SKM-1 (cell line): ENCODE data around the gene ANP32A.

Experiments
- DNase-seq: peaks from one replicate; lab custom pipeline; 2025; ENCODE audit not compliant: unreplicated experiment; lab: John Stamatoyannopoulos, UW

The ANP32A gene

GRCh38 chr15:68800875-68801274 is 19.8 kb downstream of the ANP32A start:
- no peak for DNase-seq

- DNase-seq = no peak
Measured at GRCh38 chr15:68798346-68799094, 22.2 kb downstream of the ANP32A start.

GRCh38 chr15:68797599-68798345 is 22.9 kb downstream of the ANP32A start:
- DNase-seq = no peak

GRCh38 chr15:68797191-68797590 is 23.5 kb downstream of the ANP32A start:
- DNase-seq = no peak

GRCh38 chr15:68796576-68796975 is 24.1 kb downstream of the ANP32A start:
- no peak for DNase-seq

- DNase-seq = no peak
Measured at GRCh38 chr15:68795298-68795848, 25.3 kb downstream of the ANP32A start.

- DNase-seq = no peak
Measured at GRCh38 chr15:68794863-68795262, 25.8 kb downstream of the ANP32A start.

GRCh38 chr15:68794307-68794706 is 26.4 kb downstream of the ANP32A start:
- no peak for DNase-seq

GRCh38 chr15:68793776-68794175 is 26.9 kb downstream of the ANP32A start:
- no peak for DNase-seq

- DNase-seq = no peak
Measured at GRCh38 chr15:68792901-68793766, 27.6 kb downstream of the ANP32A start.

- peak; percentile 11 for DNase-seq
Measured at GRCh38 chr15:68791431-68792283, 29.0 kb downstream of the ANP32A start.

GRCh38 chr15:68790910-68791309 is 29.8 kb downstream of the ANP32A start:
- no peak for DNase-seq

- no peak for DNase-seq
Measured at GRCh38 chr15:68790242-68790575, 30.5 kb downstream of the ANP32A start.

GRCh38 chr15:68789534-68790241 is 31.0 kb downstream of the ANP32A start:
- DNase-seq = no peak

- DNase-seq = no peak
Measured at GRCh38 chr15:68789091-68789490, 31.6 kb downstream of the ANP32A start.

- no peak for DNase-seq
Measured at GRCh38 chr15:68788264-68788624, 32.5 kb downstream of the ANP32A start.

GRCh38 chr15:68787609-68788263 is 33.0 kb downstream of the ANP32A start:
- DNase-seq = no peak

- DNase-seq = no peak
Measured at GRCh38 chr15:68786753-68787152, 33.9 kb downstream of the ANP32A start.

GRCh38 chr15:68785541-68785940 is 35.2 kb downstream of the ANP32A start:
- no peak for DNase-seq
